ENCODE results near the gene PIK3AP1. TPM values are rescaled to one million over a fixed set of nuclear protein-coding genes. Genes with fewer than 3 reads are reported as not detected.

The PIK3AP1 gene
- total RNA-seq, 1 experiment from 2014 or later, result 1.7 TPM

DNA sequence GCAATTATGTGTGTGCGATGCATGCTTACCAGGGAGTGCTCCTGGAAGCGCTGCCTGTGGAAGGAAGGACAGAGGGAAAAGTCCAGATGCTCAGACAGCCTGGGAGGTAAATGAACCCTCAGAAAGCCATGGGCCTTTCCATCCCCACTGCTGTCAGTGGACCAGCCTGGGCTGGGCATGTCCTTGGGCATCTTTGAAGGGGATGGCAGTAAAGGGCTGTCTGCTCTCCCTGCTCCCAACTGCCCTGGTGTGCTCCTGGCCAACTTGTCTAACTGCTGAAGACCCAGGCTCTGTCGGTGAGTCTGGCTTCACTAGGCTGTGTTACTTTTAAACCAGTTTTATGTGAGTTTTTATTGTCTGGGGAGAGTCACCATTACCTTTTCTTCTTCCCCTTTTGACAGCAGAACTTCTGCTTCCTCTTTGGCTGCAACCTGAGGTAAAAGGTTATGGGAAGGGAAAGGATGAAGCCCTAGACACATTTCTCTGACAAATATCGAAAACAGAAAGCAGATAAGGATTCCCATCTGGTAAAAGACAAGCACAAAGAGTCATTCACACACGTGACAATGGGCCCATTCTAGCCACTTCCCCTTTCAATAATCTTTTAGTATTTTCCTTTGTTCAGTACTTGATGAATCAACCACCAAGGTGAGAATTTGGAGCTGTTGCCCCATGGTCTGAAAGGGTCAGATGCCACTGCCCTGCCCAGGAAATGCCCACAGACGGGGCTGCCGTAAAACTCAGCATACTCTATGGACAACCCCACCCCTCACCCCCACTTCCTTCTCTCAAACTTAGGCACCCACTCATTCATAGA lies 27.6 kb upstream of the PIK3AP1 start:
- no peak overlapping the region for H2BK12ac ChIP-seq (ENCODE audit: insufficient read length, low read depth, low read length)
- no CpG with 5 or more reads among the region's 7 CpGs for WGBS (ENCODE audit: extremely low coverage, insufficient read length, low lambda C conversion rate)
- H3K4me3 Mint-ChIP-seq, result no peak overlapping the region
- H3K79me2 ChIP-seq (ENCODE audit: insufficient read depth, low read length), result no peaks in the 10 kb centered on the region
- H3K23me2 ChIP-seq (ENCODE audit: insufficient read length, low read depth, low read length, poor library complexity, severe bottlenecking), result no peaks in the 10 kb centered on the region
- H2AK5ac ChIP-seq (ENCODE audit: insufficient read length, low read length), result no peak overlapping the region
- no peak overlapping the region for H3K27ac Mint-ChIP-seq
- H3K27me3 ChIP-seq (ENCODE audit: insufficient read depth, low read length), result no peaks in the 10 kb centered on the region
- no peak overlapping the region for H3K9ac ChIP-seq (ENCODE audit: extremely low read depth, insufficient read length, low read length)
- no peaks in the 10 kb centered on the region for H3K9me3 ChIP-seq (ENCODE audit: control insufficient read depth, low read depth, low read length)
- no peak overlapping the region for H3K27ac ChIP-seq (ENCODE audit: insufficient read length, low read depth, low read length)
- no peak overlapping the region for H3K56ac ChIP-seq (ENCODE audit: insufficient read length, low read depth, low read length)
- H4K20me1 ChIP-seq (ENCODE audit: control insufficient read depth, insufficient read depth, insufficient read length), result no peaks in the 10 kb centered on the region
- DNase-seq, result no peak
- no peak overlapping the region for H3K4me2 ChIP-seq (ENCODE audit: insufficient read depth, insufficient read length, low read length)
- H4K5ac ChIP-seq (ENCODE audit: insufficient read length, low read depth, low read length), result no peak overlapping the region
- no peaks in the 10 kb centered on the region for H3K79me1 ChIP-seq (ENCODE audit: insufficient read depth, low read depth, low read length, poor library complexity, severe bottlenecking)
- no peak overlapping the region for H4K91ac ChIP-seq (ENCODE audit: insufficient read length, low read depth, low read length)
- no peak overlapping the region for H2BK120ac ChIP-seq (ENCODE audit: low read depth, low read length, poor library complexity, severe bottlenecking)
- H3K36me3 Mint-ChIP-seq (ENCODE audit: insufficient read depth in 1 of 3, low read depth in 3 of 3), result no peaks in the 10 kb centered on the region
- no peaks in the 10 kb centered on the region for H3K4me1 ChIP-seq (ENCODE audit: insufficient read depth, low read length)
- peaks cover 4 to 5% of the 10 kb centered on the region in 2 experiments; a peak in 2 of 4 replicates for H3K4me1 Mint-ChIP-seq
- no peaks in the 10 kb centered on the region; the same call in 1 of the 2 replicates for H3K27me3 Mint-ChIP-seq (ENCODE audit: low read depth)
- H2BK5ac ChIP-seq (ENCODE audit: insufficient read length, low read length), result no peak overlapping the region
- H3T11ph ChIP-seq (ENCODE audit: low read length), result no peak overlapping the region
- H3K18ac ChIP-seq (ENCODE audit: insufficient read length, low read depth, low read length), result no peak overlapping the region
- H2AFZ ChIP-seq (ENCODE audit: low read length), result no peak overlapping the region
- no peak overlapping the region for H4K8ac ChIP-seq (replicated peaks; ENCODE audit: insufficient read length, low read depth, low read length)
- no peak overlapping the region for H3K4ac ChIP-seq (ENCODE audit: low read depth, low read length)
- H2BK15ac ChIP-seq (ENCODE audit: low read depth, low read length), result no peak overlapping the region
- H3K9me3 Mint-ChIP-seq, result no peaks in the 10 kb centered on the region
- TF ChIP-seq, protein P1, sequence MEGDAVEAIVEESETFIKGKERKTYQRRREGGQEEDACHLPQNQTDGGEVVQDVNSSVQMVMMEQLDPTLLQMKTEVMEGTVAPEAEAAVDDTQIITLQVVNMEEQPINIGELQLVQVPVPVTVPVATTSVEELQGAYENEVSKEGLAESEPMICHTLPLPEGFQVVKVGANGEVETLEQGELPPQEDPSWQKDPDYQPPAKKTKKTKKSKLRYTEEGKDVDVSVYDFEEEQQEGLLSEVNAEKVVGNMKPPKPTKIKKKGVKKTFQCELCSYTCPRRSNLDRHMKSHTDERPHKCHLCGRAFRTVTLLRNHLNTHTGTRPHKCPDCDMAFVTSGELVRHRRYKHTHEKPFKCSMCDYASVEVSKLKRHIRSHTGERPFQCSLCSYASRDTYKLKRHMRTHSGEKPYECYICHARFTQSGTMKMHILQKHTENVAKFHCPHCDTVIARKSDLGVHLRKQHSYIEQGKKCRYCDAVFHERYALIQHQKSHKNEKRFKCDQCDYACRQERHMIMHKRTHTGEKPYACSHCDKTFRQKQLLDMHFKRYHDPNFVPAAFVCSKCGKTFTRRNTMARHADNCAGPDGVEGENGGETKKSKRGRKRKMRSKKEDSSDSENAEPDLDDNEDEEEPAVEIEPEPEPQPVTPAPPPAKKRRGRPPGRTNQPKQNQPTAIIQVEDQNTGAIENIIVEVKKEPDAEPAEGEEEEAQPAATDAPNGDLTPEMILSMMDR (conservative IDR thresholded peaks at IDR 0.05), result no peak
- H3K23ac ChIP-seq (ENCODE audit: insufficient read length, low read depth, low read length), result no peak overlapping the region
- no peak overlapping the region for H3K14ac ChIP-seq (ENCODE audit: insufficient read depth, low read length)
- H2BK20ac ChIP-seq (ENCODE audit: low read depth, low read length, poor library complexity, severe bottlenecking), result no peak overlapping the region

Measured in H9 (cell line).